Measurements from ENCODE around the gene S100A7. TPM values are rescaled to one million over a fixed set of nuclear protein-coding genes. Genes with fewer than 3 reads are reported as not detected.

The S100A7 gene
- total RNA-seq, 4 donors from 2014 or later, result 22.9 TPM; not detected in 3

DNA sequence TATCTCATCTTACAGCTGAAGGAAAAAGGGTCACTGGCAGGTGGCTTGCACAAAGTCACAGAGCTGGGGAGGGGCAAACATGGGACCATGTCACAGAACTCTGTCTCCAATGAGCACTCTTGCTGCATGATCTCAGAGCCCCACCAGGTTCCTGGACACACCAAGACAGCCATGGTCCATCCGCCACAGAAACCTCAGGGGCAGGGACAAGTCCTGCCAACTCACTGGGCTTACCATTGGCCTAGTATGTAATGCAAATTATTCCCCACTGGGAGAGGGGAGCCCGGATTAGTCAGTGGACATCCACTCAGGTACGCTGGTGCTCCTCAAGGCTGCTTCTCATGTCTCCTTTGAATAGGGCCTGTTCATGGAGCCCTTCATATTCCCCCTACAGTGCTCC lies 29.9 kb downstream of the S100A7 start:
- H3K4me3 ChIP-seq, result no peak overlapping the region
- no peak for DNase-seq (ENCODE audit: low spot score in 2 of 2)
- no peaks in the 10 kb centered on the region for H3K27me3 ChIP-seq
- TF ChIP-seq POLR2A (IDR thresholded peaks at IDR 0.05), result no peak
- H3K4me1 ChIP-seq, result no peaks in the 10 kb centered on the region
- no peak overlapping the region for H3K27ac ChIP-seq
- no peaks in the 10 kb centered on the region for H3K36me3 ChIP-seq
- WGBS, 2 donors, result 69 to 79% methylated on average over 3 of the region's 3 CpGs
- H3K9me3 ChIP-seq, result no peaks in the 10 kb centered on the region

DNA sequence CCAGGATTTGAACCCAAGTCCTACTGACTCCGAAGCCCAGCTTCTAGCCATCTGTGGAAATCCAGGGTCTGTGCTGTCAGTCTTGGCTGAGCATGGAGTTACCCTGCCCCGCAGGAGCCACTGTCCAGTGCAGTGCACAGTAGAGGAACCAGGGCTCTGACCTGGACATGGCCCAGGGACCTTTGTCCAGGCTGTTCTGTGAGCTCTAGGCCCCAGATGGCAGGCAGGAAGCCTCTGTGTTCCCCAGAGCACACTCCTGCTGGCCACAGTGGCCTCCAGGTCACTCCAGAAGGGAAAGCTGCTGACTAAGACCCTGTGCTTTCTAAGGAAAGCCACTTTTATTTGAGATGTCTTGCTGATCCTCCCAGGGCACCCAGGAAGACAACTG lies 30.3 kb downstream of the S100A7 start:
- Histone ChIP-seq H3K27ac (no peak overlapping the region), H3K9me3 (no peaks in the 10 kb centered on the region), H3K36me3 (no peaks in the 10 kb centered on the region), H3K4me1 (no peaks in the 10 kb centered on the region), H3K27me3 (no peaks in the 10 kb centered on the region), H3K4me3 (no peak overlapping the region)
- WGBS, 2 donors, result 68 to 83% methylated on average over 2 of the region's 2 CpGs
- DNase-seq (ENCODE audit: low spot score in 2 of 2), result no peak
- TF ChIP-seq POLR2A (IDR thresholded peaks at IDR 0.05), result no peak
- TF ChIP-seq, protein P1, sequence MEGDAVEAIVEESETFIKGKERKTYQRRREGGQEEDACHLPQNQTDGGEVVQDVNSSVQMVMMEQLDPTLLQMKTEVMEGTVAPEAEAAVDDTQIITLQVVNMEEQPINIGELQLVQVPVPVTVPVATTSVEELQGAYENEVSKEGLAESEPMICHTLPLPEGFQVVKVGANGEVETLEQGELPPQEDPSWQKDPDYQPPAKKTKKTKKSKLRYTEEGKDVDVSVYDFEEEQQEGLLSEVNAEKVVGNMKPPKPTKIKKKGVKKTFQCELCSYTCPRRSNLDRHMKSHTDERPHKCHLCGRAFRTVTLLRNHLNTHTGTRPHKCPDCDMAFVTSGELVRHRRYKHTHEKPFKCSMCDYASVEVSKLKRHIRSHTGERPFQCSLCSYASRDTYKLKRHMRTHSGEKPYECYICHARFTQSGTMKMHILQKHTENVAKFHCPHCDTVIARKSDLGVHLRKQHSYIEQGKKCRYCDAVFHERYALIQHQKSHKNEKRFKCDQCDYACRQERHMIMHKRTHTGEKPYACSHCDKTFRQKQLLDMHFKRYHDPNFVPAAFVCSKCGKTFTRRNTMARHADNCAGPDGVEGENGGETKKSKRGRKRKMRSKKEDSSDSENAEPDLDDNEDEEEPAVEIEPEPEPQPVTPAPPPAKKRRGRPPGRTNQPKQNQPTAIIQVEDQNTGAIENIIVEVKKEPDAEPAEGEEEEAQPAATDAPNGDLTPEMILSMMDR (IDR thresholded peaks at IDR 0.05), result no peak
- no peak for TF ChIP-seq EP300 (IDR thresholded peaks at IDR 0.05)

DNA sequence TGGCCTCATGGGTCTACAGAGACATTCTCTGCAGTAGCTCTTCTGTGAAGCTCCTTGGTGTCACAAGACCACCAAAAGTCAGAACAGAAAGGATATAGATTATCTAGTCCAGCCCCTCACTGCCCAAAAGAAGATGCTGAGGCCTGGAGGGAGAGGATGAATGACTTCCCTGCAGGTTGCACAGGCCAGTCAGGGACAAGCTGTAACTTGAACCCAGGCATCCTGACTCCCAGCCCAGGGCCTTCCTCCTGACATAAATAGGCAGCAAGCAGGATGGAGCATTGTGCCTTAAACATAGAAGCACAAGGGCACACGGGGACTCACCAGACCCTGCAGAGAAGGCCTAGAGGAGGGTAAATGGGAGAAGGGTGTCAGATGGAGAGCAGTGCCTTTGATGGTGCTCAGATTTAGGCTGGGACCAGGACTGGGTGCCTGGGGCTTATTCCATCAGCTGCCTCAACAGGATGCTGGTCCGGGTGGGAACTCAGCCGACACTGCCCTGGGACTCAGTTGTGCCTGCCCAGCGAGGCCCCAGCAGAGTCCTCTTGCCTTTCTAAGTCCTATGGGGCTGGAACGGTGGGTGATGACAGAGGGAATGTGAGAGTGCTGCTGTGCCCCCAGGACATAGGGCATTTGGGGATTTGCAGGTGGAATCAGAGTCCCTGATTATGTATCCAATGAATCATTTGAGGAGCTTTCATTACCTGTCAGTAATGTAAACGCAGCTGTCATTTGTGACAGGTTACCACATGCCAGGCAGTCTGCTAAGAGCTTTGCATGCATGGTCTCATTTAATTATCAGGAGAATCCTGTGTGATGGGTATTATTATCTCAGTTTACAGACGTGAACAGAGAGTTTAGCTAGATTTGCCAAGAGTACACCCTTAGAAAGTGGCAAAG lies 30.9 kb downstream of the S100A7 start:
- H3K27ac ChIP-seq, result no peak overlapping the region
- 70 to 74% methylated on average over 7 of the region's 7 CpGs for WGBS, 2 donors
- DNase-seq (ENCODE audit: low spot score in 2 of 2), result no peak
- no peak overlapping the region for H3K4me3 ChIP-seq
- H3K4me1 ChIP-seq, result no peaks in the 10 kb centered on the region
- no peaks in the 10 kb centered on the region for H3K9me3 ChIP-seq
- no peaks in the 10 kb centered on the region for H3K27me3 ChIP-seq
- TF ChIP-seq, protein P1 (IDR thresholded peaks at IDR 0.05), result no peak
- TF ChIP-seq EP300 (IDR thresholded peaks at IDR 0.05) (no peak), POLR2A (IDR thresholded peaks at IDR 0.05) (no peak)
- H3K36me3 ChIP-seq, result no peaks in the 10 kb centered on the region

DNA sequence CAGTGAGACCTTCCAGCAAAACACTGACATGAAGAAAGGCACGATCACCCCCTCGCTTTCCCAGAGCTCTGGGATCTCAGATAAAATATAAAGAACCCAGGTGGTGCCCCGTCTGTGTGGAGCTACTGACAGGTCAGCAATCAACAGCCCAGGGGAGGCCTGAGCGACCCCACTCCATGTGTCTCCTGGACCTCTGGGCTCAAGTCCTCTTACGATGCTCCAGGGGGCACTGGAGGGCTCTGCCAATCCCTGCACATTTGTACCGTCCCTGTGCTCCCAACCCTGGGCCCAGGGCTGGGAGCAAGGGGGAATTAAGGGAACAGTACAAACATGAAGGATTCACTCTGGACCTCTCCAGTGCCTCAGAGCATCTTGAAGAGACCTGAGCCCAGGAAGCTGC lies 31.7 kb downstream of the S100A7 start:
- Histone ChIP-seq H3K36me3 (no peaks in the 10 kb centered on the region), H3K4me1 (no peaks in the 10 kb centered on the region), H3K4me3 (no peak overlapping the region), H3K27me3 (no peaks in the 10 kb centered on the region), H3K9me3 (no peaks in the 10 kb centered on the region), H3K27ac (no peak overlapping the region)
- TF ChIP-seq, protein P1 (IDR thresholded peaks at IDR 0.05), result no peak
- TF ChIP-seq EP300 (IDR thresholded peaks at IDR 0.05) (no peak), POLR2A (IDR thresholded peaks at IDR 0.05) (no peak)
- DNase-seq (ENCODE audit: low spot score in 2 of 2), result no peak
- WGBS, 2 donors, result 44 to 56% methylated on average over 4 to 6 of the region's 6 CpGs

DNA sequence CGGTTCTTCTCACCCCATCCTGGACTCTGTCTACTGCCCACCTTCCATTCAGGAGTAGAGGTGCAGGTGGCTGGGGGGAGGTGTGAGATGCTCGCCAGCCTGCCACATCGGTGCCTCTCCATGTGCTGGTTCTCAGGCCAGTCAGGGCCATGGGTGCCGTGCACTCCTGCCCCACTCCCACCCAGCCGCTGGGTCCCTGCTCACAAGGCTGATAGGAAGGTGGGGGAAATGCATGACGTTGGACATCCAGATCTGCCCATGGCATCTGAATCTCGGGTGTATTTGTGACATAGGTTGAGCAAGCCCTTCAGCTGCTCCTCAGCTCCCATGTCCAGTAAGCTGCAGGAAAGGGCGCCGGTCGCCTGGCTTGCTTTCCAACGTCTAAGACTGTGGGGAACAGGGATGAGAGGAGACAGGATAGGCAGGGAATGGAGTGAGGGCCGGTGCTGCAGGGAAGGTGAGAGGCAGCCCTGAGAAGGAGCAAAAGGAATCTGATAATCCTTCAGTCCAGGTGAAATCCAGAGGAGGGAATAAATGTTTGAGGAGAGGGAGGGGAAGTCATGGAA lies 32.3 kb downstream of the S100A7 start:
- Histone ChIP-seq H3K36me3 (no peaks in the 10 kb centered on the region), H3K27me3 (no peaks in the 10 kb centered on the region), H3K4me1 (no peaks in the 10 kb centered on the region), H3K9me3 (no peaks in the 10 kb centered on the region), H3K4me3 (no peak overlapping the region), H3K27ac (no peak overlapping the region)
- no peak for DNase-seq (ENCODE audit: low spot score in 2 of 2)
- TF ChIP-seq EP300 (IDR thresholded peaks at IDR 0.05), result no peak
- 78 to 80% methylated on average over 12 of the region's 12 CpGs for WGBS, 2 donors

DNA sequence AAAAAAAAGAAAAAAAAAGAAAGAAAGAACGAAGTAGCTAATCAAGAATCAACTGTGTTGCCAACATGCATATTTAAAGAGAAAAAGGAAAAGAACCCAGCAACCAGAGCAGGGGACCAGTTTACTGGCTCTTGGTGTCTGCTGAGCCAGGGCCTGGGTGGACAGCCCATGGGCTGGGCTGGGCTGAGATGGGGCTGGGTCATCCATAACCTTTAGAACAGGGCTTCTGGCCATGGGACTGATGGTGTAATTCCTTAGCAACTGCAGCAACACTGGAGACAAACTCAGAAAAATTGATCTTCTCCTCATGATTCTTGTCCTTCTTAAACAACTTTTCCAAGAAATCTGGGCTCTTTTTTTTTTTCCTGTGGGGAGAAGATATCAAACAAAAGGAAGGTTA lies 33.6 kb downstream of the S100A7 start:
- no peaks in the 10 kb centered on the region for H3K4me1 ChIP-seq
- no peak overlapping the region for H3K4me3 ChIP-seq
- TF ChIP-seq POLR2A (IDR thresholded peaks at IDR 0.05) (no peak), EP300 (IDR thresholded peaks at IDR 0.05) (no peak)
- TF ChIP-seq, protein P1 (IDR thresholded peaks at IDR 0.05), result no peak
- no peaks in the 10 kb centered on the region for H3K27me3 ChIP-seq
- 26 to 29% methylated on average over 1 of the region's 1 CpG for WGBS, 2 donors
- no peak overlapping the region for H3K27ac ChIP-seq
- H3K36me3 ChIP-seq, result no peaks in the 10 kb centered on the region
- DNase-seq (ENCODE audit: low spot score in 2 of 2), result no peak
- no peaks in the 10 kb centered on the region for H3K9me3 ChIP-seq
